Kidney capillary endothelial cell (primary cell): ENCODE measurements around the gene KMT5C.
A peak's percentile ranks its signal among the peaks of the same experiment; 100 is the strongest.

Experiments used
- DNase-seq: peaks from one replicate; pipeline ENCODE4 v3.0.0-alpha.2; 2018; ENCODE audit warnings: low spot score

The KMT5C gene

DNA sequence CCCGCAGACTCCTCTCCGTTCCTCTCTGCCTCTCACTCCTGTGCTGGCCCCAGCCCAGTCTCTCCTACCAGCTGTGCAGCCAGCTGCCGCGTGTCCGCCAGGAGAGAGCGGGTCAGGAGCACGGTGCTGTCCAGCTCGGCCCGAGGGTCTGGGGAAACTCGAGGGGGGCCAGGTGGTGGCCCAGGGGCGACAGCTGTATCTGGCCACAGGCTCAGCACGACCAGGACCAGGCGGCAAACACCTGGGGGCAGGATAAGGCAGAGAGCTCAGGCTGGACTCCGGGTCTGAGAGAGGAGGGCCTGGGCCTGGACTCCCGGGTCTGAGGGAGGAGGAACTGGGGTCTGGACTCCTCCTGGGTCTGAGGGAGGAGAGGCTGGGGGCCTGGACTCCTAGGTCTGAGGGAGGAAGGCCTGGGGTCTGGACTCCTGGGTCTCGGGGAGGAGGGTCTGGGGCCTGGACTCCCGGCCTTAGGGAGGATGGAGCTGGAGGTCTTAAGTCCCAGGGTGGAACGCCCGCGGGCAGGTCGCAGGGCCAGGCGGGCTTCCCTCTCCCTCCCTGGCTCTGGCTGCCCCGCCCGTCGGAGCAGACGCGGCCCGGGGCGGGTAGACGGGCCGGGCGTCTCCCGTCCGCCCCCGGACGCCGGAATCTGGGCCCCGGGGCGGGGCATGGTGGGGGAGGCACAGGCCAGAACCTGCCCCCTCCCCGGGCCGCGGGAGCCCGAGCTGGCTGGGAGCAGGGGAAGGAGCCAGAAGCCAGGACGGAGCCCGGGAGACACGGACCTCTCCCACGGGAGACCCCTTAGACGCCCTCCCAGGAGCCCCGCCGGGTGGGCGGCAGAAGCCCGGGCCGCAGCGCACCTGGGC, 29.3 kb downstream of the KMT5C start:
- DNase-seq = peak; percentile 28

- DNase-seq = peak; percentile 41
Measured at GRCh38 chr19:55369653-55370304, 30.1 kb downstream of the KMT5C start.

DNA sequence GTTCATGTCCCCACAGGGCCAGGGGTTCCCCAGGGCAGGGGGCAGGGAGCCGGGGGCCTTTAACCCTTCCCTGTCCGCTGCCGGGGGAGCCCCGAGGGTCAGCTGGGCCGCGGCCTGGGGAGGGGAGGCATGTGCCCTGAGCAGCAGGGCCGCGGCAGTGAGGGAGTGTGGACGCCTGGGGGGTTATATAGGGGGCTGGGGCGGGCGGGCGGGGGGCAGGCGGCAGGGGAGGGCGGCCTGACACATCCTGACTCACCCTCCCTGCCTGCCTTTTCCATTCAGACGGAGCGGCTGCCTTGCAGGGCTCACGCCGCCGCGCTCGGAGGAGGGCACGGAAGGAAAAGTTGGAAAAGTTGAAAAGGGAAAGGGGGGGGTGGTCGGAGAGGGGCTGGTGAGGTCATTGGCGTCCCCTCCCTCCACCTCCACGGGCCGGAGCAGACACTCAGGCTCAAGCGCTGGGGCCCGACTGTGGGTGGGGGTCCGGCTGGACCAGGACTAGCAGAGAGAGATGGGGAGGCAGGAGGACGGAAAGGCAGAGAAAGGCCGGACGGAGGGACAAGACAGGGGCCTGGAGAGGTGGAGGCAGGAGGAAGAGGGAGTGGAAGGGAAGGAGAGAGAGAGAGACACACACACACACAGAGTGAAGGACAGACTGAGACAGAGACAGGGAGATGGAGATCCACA, 30.8 kb downstream of the KMT5C start, which contains the start of gene IL11:
Gene IL11, minus strand, starts transcription at position 159 of the 684 bp plus-strand sequence. Its CDS starts 153 bp downstream, at position 6.
- peak; percentile 71 for DNase-seq

- DNase-seq = peak; percentile 10
Measured at GRCh38 chr19:55372316-55373081, 32.8 kb downstream of the KMT5C start.

- DNase-seq = no peak
Measured at GRCh38 chr19:55373306-55373992, 33.8 kb downstream of the KMT5C start.

DNA sequence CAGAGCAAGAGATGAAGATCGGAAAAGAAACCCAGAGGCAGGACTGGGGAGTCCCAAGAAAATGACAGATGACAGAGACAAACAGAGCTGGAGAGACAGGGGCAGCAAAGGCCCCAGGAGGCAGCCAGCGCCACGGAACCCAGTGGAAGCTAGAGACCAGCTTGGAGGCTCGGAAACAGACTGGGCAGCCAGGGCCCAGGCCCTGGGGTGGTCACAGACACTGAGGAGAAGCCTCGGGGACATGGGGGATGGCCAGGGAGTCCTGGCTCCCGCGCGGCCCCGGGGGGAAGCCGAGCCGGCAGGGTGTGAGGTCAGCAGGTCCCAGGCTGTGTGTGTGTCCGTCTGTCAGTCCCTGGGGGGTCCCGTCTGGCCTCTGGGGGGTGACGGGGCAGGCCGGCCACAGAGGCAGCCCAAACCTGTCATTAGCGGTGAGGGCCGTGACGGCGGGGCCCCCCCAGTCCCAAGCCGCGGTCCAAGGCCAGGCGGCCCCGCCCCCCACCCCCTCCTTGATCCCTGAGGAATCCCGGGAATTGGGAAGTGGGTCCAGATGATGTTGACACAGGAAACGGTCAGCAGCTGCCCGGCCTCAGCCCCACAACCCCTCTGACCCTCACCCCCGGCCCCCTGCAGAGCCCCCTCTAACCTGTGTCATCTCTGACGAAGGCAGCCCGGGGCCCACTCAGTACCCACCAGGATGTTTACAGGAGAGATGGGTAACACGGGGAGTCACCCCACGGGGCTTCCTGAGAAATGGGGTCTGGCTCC, 34.5 kb downstream of the KMT5C start:
- no peak for DNase-seq

DNA sequence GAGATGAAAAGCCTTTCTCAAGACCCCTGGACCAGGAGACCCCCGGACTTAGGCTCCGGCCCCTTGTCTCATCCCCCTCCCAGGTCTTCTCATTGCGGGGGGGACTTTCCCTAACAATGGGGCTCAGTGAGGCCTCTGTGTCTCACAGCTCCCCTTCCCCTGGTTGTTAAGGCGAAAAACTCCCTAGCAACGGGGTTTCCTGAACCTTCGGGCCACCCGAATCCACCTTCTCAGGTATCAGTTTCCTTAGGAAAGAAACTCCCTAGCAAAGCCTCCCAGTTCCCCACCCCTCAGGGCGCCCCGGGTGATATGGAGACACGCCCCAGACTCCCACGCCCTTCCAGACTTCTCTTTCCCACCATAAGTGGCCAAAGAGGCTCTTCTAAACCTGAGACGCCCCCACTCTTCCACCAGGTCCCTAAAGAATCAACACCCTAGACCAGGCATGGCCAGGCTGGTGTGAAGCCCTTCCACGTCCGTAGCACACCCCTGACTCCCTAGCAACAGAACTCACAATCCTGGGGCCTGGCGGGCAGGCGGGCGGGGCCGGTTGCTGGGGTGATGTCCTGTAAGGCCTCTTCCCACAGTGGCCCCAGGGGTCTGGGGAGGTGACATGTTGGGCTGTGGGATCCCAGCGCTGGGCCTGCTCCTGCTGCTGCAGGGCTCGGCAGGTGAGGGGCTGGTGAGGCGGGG, 36.7 kb downstream of the KMT5C start, which contains the start of gene TMEM190:
Gene TMEM190, plus strand, starts transcription at position 586 of the 693 bp plus-strand sequence. Its CDS starts 28 bp downstream, at position 614.
- no peak for DNase-seq

- no peak for DNase-seq
Measured at GRCh38 chr19:55377356-55378131, 37.9 kb downstream of the KMT5C start.

DNA sequence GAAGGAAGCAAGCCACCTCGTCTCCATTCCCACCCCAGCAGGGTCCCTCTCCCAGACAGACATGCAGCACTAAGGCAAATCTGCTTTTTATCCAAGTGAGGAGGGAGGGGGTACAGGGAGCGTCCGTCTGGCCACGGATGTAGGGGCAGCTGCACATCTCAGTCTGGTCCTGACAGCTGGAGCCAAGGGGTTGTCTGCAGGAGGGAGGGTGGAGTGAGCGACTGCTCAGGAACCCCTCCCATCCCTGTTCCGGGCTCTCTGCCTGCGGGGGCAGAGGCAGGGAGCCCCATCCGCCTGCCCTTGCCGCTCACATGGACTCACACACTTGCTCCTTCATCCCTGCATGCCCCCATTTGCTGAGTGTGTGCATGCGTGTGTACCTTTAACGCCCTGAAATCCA, 39.5 kb downstream of the KMT5C start:
- no peak for DNase-seq

- DNase-seq = no peak
Measured at GRCh38 chr19:55382013-55382412, 42.3 kb downstream of the KMT5C start.

GRCh38 chr19:55382522-55383054, 42.9 kb downstream of the KMT5C start:
- no peak for DNase-seq

DNA sequence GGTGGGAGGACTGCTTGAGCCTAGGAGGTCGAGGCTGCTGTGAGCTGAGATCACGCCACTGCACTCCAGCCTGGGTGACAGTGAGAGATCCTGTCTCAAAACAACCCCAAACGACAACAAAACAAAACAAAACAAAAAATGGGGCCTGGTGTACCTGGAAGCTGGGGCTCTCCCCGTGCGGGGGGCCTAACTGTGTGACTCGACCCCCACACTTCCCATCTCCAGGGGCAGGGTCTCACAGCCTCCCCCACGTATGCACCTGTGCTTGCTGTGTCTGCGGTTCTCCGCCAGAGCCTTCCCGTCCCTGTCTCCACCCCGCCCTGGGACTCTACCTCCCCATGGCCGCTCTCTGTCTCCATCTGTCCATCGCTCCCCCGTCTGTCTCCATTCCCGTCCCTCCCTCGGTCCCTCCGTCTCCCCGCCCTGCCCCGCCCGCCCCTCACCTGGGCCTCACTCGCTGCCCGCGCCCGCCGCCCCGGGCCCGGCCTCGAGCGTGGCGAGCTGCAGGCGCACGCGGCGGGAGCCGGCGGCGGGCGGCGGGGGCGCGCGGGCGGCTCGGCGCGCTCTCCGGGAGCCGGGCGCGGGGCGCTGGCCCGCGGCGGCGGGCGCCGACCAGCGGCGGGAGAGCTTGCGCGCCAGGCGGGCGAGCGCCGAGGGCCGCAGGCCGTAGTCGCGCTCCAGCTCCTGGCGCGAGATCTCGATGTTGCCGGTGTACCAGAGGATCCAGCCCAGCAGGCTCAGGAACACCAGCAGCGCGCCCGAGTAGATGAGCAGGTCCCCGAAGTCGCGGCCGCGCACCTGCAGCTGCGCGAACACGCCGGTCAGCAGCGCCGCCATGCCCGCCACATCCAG, 43.8 kb downstream of the KMT5C start:
- DNase-seq = peak; percentile 65

DNA sequence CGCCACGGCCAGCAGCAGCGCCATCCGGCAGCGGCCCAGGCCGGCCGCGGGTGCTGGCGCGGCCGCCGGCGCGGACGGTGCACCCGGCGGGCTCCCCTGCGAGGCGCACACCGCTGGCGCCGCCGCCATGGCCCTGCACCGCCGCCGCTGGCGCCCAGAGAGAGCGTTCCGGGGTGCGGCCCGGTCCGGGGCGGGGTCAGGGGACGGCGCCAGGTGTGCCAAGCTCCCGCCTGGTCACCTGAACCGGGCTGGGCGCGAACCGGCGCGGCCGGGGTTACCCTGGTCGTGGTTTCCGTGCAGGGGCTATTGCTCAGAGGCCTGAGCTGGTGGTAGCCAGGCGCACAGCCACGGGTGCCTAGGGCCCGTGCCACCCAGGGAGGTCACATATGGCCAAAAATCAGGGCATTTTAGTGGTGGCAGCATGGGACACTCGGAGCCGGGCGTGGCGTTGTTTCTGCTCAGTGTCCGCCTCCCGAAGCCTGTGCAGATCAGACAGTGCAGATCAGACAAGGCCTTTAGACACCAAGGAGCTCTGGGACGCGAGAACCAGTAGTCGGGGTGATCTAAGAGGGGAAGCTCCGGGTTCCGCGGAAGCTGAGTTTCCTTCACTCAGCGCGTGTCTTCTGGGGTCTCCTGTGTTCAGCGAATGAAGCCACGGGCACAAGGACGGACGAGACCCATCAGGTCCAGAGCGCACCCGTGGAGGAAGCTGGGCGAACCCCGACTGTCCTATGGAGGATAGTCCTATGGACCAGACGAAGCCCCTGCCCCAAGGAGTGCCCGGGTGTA, 44.6 kb downstream of the KMT5C start, which contains the start of gene TMEM238:
Gene TMEM238, minus strand, starts transcription at position 162 of the 789 bp plus-strand sequence. Its CDS starts 33 bp downstream, at position 129.
- no peak for DNase-seq

- DNase-seq = peak; percentile 94
Measured at GRCh38 chr19:55384920-55385723, 45.4 kb downstream of the KMT5C start.

DNA sequence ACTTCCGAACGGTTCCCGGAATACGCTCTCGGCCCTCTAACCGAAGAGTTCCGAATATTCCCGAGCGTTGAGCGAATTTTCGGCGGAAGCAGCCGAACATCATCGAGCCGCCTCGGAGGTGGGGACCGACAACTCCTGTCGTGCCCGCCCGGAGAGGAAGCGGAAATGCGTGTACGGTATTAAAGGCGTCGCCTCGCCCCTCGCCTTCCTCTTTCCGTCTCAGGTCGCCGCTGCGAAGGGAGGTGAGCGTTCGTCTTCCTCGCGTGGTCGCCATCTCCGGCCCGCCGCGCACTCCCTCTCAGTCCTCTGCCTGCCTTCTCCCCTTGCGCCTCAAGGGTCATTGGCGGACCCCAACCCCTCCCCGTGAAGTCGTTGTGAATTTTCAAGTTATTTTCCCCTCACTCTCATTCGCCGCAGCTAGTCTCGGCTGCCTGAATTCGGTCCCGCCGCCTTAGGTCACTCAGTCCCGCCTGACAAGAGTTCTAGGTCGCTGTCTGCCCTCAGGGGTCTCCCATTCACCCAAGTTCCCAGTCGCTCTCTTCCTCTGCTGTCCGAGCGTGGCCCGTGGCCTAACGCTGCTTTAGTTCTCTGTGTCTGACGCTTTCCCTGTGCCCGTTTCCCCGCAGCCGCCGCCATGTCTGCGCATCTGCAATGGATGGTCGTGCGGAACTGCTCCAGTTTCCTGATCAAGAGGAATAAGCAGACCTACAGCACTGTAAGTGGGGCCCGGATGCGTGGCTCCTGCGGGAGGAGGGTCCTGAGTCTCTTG, 46.2 kb downstream of the KMT5C start, which contains the start of gene RPL28:
Gene RPL28, plus strand, starts transcription at position 209 of the 769 bp plus-strand sequence. Its CDS starts 426 bp downstream, at position 635.
- peak; percentile 97 for DNase-seq
